D721Med (cell line): ENCODE results near the gene ANO2.

Source experiments
- DNase-seq: peaks from one replicate; pipeline ENCODE4 v3.0.0; 2011; ENCODE audit warnings: low spot score; ENCODE audit not compliant: insufficient read length
- FAIRE-seq: peaks from 2 replicates; lab custom pipeline; 2011; peaks lifted over from hg19 to GRCh38; lab: Jason Lieb, UNC
- TF ChIP-seq, protein P1 (sequence below): IDR thresholded peaks from 2 replicates; pipeline ENCODE4 v1.5.1; 2012; ENCODE audit warnings: mild to moderate bottlenecking, control low read depth; ENCODE audit not compliant: insufficient read depth; ENCODE audit errors: missing control alignments

Gene ANO2

DNA sequence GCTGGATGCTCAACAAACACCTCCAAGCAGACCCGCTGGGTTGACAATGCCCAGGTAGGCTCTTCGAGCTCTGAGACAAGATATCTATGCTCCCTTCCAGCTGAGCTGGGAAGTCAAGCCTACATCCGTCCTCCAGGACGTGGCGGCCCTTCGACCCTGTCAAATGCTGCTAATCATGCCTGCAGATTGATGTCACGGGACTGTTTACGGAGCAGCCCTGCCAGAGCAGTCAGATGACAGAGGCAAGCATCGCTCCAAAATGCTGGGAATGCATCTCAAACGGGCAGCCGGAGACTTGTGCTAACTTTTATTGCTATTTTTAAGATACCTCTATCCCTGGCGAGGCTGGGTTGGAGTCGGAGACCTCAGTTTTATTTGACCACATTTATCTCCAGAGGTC, 373.9 kb downstream of the ANO2 start:
- FAIRE-seq (no peak), DNase-seq (no peak)
- TF ChIP-seq, protein P1, sequence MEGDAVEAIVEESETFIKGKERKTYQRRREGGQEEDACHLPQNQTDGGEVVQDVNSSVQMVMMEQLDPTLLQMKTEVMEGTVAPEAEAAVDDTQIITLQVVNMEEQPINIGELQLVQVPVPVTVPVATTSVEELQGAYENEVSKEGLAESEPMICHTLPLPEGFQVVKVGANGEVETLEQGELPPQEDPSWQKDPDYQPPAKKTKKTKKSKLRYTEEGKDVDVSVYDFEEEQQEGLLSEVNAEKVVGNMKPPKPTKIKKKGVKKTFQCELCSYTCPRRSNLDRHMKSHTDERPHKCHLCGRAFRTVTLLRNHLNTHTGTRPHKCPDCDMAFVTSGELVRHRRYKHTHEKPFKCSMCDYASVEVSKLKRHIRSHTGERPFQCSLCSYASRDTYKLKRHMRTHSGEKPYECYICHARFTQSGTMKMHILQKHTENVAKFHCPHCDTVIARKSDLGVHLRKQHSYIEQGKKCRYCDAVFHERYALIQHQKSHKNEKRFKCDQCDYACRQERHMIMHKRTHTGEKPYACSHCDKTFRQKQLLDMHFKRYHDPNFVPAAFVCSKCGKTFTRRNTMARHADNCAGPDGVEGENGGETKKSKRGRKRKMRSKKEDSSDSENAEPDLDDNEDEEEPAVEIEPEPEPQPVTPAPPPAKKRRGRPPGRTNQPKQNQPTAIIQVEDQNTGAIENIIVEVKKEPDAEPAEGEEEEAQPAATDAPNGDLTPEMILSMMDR: no peak

DNA sequence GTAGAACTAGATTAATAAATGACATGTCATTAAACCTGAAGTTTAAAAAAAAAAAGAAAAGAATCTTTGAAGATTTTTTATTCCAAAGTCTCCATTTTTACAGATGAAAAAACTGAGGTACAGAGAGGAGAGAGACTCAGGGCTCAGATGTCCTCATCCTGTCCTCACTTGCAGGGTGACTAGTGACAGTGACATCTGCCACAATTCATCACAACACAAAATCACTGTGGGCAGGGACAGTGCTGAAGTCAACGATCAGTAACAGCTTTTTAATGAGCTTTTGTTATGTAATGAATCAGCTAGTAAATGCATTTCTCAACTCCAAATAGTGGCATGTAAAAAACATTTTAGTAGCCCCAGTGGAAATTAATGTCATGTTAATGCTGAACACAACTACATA, 374.6 kb downstream of the ANO2 start:
- no peak for FAIRE-seq
- no peak for DNase-seq
- TF ChIP-seq, protein P1: no peak

DNA sequence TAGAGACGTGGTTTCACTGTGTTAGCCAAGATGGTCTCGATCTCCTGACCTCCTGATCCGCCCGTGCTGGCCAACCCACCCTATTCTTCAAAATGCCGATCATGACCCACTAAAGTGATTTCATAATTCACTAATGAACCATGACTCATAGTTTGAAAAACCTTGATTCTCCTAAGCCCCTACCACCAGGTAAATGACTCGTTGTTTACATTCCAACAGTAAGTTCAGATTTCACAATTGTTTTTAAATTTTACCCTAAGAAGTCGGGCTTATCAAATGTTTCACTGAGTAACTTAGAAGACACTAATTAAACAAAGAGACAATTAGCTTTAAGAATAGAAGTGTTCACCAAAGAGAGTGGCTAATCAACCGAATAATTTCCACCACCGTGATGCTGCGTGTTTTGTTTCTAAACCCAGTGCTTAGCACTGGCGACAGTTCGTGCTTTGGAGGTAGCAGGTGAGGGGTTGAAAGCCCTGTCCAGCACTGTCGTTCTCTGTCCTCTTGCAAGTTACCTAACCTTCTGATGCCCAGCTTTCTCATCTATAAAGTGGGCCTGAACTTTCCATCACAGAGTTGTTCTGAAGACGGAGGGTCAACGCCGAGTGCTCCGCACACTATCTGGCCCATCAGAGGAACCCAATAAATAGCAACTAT, 376.6 kb downstream of the ANO2 start:
- DNase-seq: no peak
- no peak for FAIRE-seq
- TF ChIP-seq, protein P1: no peak

DNA sequence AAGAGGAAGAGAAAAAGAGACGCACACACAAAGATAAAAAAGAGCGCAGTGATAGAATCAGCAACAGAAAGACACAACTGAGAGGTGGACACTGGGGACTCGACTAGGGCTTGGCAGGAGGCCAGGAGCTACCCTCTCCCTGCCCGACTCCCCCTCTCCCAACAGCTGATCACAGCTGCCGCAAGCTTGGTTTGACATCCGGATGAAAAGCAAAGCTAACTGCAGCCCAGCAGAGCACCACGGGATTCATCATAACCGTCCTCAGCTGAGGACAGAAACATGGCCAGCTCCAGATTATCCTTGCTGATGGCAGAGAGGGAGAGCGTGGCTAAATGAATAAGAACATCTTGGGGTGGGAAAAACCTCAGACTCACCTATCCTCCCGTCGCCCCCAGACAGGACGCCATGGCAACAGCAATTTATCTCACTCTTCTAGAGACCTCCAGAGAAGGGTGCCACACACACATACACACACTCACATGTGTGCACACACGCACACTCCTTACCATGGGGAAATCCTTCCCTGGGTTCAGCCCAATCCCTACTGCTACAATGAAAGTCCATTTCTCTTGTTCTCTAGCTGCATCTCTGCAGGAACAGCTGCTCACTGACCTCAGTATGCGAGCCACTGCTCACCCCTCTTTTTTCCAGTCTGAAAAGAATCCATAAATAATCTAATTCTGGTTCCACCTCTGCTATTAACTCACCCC, 377.9 kb downstream of the ANO2 start:
- no peak for DNase-seq
- FAIRE-seq: no peak
- TF ChIP-seq, protein P1: no peak

DNA sequence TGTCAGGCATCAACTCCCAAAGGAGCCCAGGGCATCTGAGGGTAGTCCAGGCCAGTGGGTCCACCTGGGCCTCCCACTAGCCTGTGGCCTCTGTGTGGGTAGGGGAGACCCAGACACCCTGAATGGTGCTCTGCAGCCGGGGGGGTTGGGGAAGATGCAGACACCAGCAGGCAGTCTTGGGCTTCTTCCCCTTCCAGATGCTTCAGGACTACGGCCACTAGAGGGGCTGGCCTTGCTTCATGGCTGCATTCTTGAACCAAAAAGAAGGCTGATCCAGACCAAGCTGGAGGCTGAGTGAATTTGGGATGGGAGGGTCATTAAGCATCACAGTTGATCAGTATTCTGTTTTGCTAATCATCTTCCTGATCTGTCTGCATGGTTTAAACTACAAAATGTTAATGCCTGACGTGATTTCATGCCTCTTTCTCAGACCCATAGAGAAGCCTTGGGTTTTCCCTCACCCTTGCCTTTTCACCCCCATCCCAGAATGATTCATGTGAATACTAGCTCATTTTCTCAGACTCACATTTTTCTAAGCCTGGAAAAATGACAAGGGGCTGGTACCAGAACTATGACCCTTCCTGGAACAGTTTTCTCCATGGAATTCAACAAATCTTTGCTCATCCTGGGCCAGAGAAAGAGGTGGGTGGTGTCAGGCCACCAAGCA, 379.0 kb downstream of the ANO2 start:
- FAIRE-seq (no peak), DNase-seq (no peak)
- TF ChIP-seq, protein P1: no peak

DNA sequence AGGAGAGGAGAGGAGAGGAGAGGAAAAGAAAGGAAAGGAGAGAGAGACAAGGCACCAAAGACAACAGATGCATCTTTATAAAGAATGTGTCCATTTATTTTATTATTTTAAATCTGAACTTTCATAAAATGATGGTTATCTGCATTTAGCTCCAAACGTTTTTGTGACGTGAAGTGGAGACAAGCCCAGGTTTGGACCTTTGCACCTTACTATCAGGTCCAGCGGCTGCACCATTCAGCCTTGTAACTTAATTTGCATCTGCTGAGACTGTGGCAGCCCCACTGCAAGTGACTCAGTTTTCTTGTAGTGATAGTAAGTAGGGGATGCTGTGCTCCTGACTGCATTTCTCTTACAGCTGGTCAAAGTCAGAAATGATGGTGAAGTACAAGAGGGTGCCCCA, 382.5 kb downstream of the ANO2 start:
- DNase-seq (no peak), FAIRE-seq (no peak)
- TF ChIP-seq, protein P1: no peak
